ENCODE data around the gene MTRFR. TPM values are rescaled to one million over a fixed set of nuclear protein-coding genes. Genes with fewer than 3 reads are reported as not detected.

Gene MTRFR
- total and polyA plus RNA-seq, 4 donors: 15.7 to 26.5 (median 20.6) TPM

- no peak overlapping the region for H3K27ac ChIP-seq (ENCODE audit: low read depth, low read length)
- no peak overlapping the region for H3K4me3 ChIP-seq (ENCODE audit: low read depth, low read length)
- no peak for DNase-seq (ENCODE audit: low read depth in 4 of 6, low spot score in 6 of 6)
- 97% methylated on average over 5 of the region's 8 CpGs for WGBS (ENCODE audit: insufficient coverage)
- H3K27me3 ChIP-seq (ENCODE audit: control insufficient read depth, insufficient read depth, low read length): no peaks in the 10 kb centered on the region
- no peaks in the 10 kb centered on the region for H3K4me1 ChIP-seq (ENCODE audit: control insufficient read depth, insufficient read depth, low read length)
- H3K9me3 ChIP-seq (ENCODE audit: control insufficient read depth, insufficient read depth, low read length): no peaks in the 10 kb centered on the region
- H3K36me3 ChIP-seq (ENCODE audit: control insufficient read depth, insufficient read depth, low read length): no peaks in the 10 kb centered on the region
Measured at GRCh38 chr12:123283461-123283860, 50.2 kb downstream of the MTRFR start.

- Histone ChIP-seq H3K4me1 (ENCODE audit: control insufficient read depth, insufficient read depth, low read length) (no peaks in the 10 kb centered on the region), H3K27ac (ENCODE audit: low read depth, low read length) (no peak overlapping the region), H3K27me3 (ENCODE audit: control insufficient read depth, insufficient read depth, low read length) (no peaks in the 10 kb centered on the region), H3K4me3 (ENCODE audit: low read depth, low read length) (no peak overlapping the region), H3K9me3 (ENCODE audit: control insufficient read depth, insufficient read depth, low read length) (no peaks in the 10 kb centered on the region), H3K36me3 (ENCODE audit: control insufficient read depth, insufficient read depth, low read length) (peaks cover 3% of the 10 kb centered on the region)
- no peak for DNase-seq (ENCODE audit: low read depth in 4 of 6, low spot score in 6 of 6)
- no CpG with 5 or more reads among the region's 4 CpGs for WGBS (ENCODE audit: insufficient coverage)
Measured at GRCh38 chr12:123284669-123285068, 51.4 kb downstream of the MTRFR start.

GRCh38 chr12:123286652-123287373, 53.6 kb downstream of the MTRFR start:
- H3K36me3 ChIP-seq (ENCODE audit: control insufficient read depth, insufficient read depth, low read length): peaks cover 14% of the 10 kb centered on the region
- H3K9me3 ChIP-seq (ENCODE audit: control insufficient read depth, insufficient read depth, low read length): no peaks in the 10 kb centered on the region
- no peaks in the 10 kb centered on the region for H3K4me1 ChIP-seq (ENCODE audit: control insufficient read depth, insufficient read depth, low read length)
- peak in 1 of 6 donors; percentile 85 for DNase-seq (ENCODE audit: low read depth in 4 of 6, low spot score in 6 of 6)
- no peaks in the 10 kb centered on the region for H3K27me3 ChIP-seq (ENCODE audit: control insufficient read depth, insufficient read depth, low read length)
- WGBS (ENCODE audit: insufficient coverage): 78% methylated on average over 5 of the region's 9 CpGs
- no peak overlapping the region for H3K4me3 ChIP-seq (ENCODE audit: low read depth, low read length)
- H3K27ac ChIP-seq (ENCODE audit: low read depth, low read length): no peak overlapping the region

GRCh38 chr12:123288751-123289346, 55.6 kb downstream of the MTRFR start:
- Histone ChIP-seq H3K4me1 (ENCODE audit: control insufficient read depth, insufficient read depth, low read length) (no peaks in the 10 kb centered on the region), H3K9me3 (ENCODE audit: control insufficient read depth, insufficient read depth, low read length) (no peaks in the 10 kb centered on the region), H3K4me3 (ENCODE audit: low read depth, low read length) (no peak overlapping the region), H3K27me3 (ENCODE audit: control insufficient read depth, insufficient read depth, low read length) (no peaks in the 10 kb centered on the region), H3K36me3 (ENCODE audit: control insufficient read depth, insufficient read depth, low read length) (peaks cover 22% of the 10 kb centered on the region), H3K27ac (ENCODE audit: low read depth, low read length) (no peak overlapping the region)
- no peak for DNase-seq (ENCODE audit: low read depth in 4 of 6, low spot score in 6 of 6)
- WGBS (ENCODE audit: insufficient coverage): 93% methylated on average over 17 of the region's 20 CpGs

- DNase-seq (ENCODE audit: low read depth in 4 of 6, low spot score in 6 of 6): peak in 1 of 6 donors; percentile 27
- Histone ChIP-seq H3K4me3 (ENCODE audit: low read depth, low read length) (no peak overlapping the region), H3K4me1 (ENCODE audit: control insufficient read depth, insufficient read depth, low read length) (no peaks in the 10 kb centered on the region), H3K36me3 (ENCODE audit: control insufficient read depth, insufficient read depth, low read length) (peaks cover 24% of the 10 kb centered on the region), H3K27ac (ENCODE audit: low read depth, low read length) (no peak overlapping the region), H3K9me3 (ENCODE audit: control insufficient read depth, insufficient read depth, low read length) (no peaks in the 10 kb centered on the region), H3K27me3 (ENCODE audit: control insufficient read depth, insufficient read depth, low read length) (no peaks in the 10 kb centered on the region)
- WGBS (ENCODE audit: insufficient coverage): 86% methylated on average over 7 of the region's 11 CpGs
Measured at GRCh38 chr12:123289911-123290310, 56.7 kb downstream of the MTRFR start.

GRCh38 chr12:123293178-123293760, 60.0 kb downstream of the MTRFR start:
- Histone ChIP-seq H3K27me3 (ENCODE audit: control insufficient read depth, insufficient read depth, low read length) (no peaks in the 10 kb centered on the region), H3K9me3 (ENCODE audit: control insufficient read depth, insufficient read depth, low read length) (no peaks in the 10 kb centered on the region), H3K36me3 (ENCODE audit: control insufficient read depth, insufficient read depth, low read length) (peaks cover 38% of the 10 kb centered on the region), H3K4me1 (ENCODE audit: control insufficient read depth, insufficient read depth, low read length) (no peaks in the 10 kb centered on the region), H3K27ac (ENCODE audit: low read depth, low read length) (no peak overlapping the region), H3K4me3 (ENCODE audit: low read depth, low read length) (no peak overlapping the region)
- DNase-seq (ENCODE audit: low read depth in 4 of 6, low spot score in 6 of 6): no peak
- WGBS (ENCODE audit: insufficient coverage): 92% methylated on average over 9 of the region's 9 CpGs

- Histone ChIP-seq H3K27me3 (ENCODE audit: control insufficient read depth, insufficient read depth, low read length) (no peaks in the 10 kb centered on the region), H3K27ac (ENCODE audit: low read depth, low read length) (no peak overlapping the region), H3K4me3 (ENCODE audit: low read depth, low read length) (no peak overlapping the region), H3K36me3 (ENCODE audit: control insufficient read depth, insufficient read depth, low read length) (peaks cover 64% of the 10 kb centered on the region), H3K4me1 (ENCODE audit: control insufficient read depth, insufficient read depth, low read length) (no peaks in the 10 kb centered on the region), H3K9me3 (ENCODE audit: control insufficient read depth, insufficient read depth, low read length) (no peaks in the 10 kb centered on the region)
- DNase-seq (ENCODE audit: low read depth in 4 of 6, low spot score in 6 of 6): no peak
- 80% methylated on average over 1 of the region's 3 CpGs for WGBS (ENCODE audit: insufficient coverage)
Measured at GRCh38 chr12:123305136-123305535, 71.9 kb downstream of the MTRFR start.

- H3K9me3 ChIP-seq (ENCODE audit: control insufficient read depth, insufficient read depth, low read length): no peaks in the 10 kb centered on the region
- H3K4me3 ChIP-seq (ENCODE audit: low read depth, low read length): no peak overlapping the region
- H3K36me3 ChIP-seq (ENCODE audit: control insufficient read depth, insufficient read depth, low read length): peaks cover 65% of the 10 kb centered on the region
- WGBS (ENCODE audit: insufficient coverage): 88% methylated on average over 1 of the region's 3 CpGs
- H3K4me1 ChIP-seq (ENCODE audit: control insufficient read depth, insufficient read depth, low read length): no peaks in the 10 kb centered on the region
- DNase-seq (ENCODE audit: low read depth in 4 of 6, low spot score in 6 of 6): no peak
- no peak overlapping the region for H3K27ac ChIP-seq (ENCODE audit: low read depth, low read length)
- H3K27me3 ChIP-seq (ENCODE audit: control insufficient read depth, insufficient read depth, low read length): no peaks in the 10 kb centered on the region
Measured at GRCh38 chr12:123306200-123306599, 73.0 kb downstream of the MTRFR start.

Measured in spinal cord (tissue), 10 donors.